RWPE1 (cell line): ENCODE measurements around the gene ZNF205.
A peak's percentile ranks its signal among the peaks of the same experiment; 100 is the strongest.

Experiments
- CTCF ChIA-PET: fragments of 350-600 bp; sonication (Branson Sonifier 250); formaldehyde crosslinking; extraction: SDS; loops from one replicate; lab custom pipeline; 2021; lab: Yijun Ruan, JAX
- POLR2A ChIA-PET: fragments of 400-600 bp; formaldehyde crosslinking; extraction: SDS; loops from one replicate; lab custom pipeline; 2020; ENCODE audit warnings: antibody characterized with exemption; ENCODE audit not compliant: low non-redundant PET; lab: Yijun Ruan, JAX
- DNase-seq: peaks from one replicate; pipeline ENCODE4 v3.0.0; 2012; ENCODE audit warnings: low spot score
- H3K27ac ChIP-seq: fragments of 450-650 bp; 2 replicates; pipeline ENCODE4 v1.5.1; 2017
- TF ChIP-seq, protein P1 (sequence below): fragments of 450-650 bp; conservative IDR thresholded peaks from 2 replicates; pipeline ENCODE4 v1.5.1; 2017; ENCODE audit warnings: low read depth, mild to moderate bottlenecking

The ZNF205 gene

DNA sequence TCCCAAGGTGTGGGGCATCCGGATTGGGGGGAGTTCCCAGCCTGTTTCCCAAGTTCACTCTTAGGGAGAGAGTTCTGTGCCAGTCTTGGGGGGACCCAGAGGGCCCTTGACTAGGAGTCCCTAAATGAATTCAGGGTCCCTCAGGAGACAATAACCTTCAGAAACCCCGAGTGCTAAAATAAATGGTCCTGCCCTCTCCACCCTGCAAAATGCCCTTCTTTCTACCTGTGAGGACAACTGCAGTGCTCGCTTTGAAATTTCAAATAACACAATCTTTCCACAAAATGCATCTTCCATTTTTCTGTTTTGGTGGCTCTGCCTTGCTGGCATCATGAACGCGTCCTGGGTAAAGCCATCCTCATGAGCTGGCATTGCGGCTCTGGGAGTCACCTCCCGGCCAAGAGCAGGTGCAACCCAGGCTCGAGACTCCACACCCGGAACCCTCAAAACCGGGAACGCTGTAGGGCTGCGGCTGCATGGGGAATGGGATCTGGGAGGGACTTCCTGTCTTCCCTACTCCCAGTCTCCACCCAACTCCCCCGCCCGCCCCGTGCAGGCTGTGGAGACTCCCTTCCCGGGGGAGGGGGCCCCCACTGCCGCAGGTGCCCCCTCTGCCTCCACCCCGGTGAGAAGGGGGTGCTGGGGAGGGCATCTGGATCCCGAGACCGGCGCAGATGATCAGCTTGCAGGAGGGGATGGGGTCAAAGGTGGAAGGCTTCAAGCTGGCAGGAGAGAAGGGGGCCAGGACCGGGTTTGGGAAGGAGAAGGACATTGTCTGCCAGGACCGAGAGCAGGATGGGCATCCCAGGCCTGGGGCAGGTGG lies at the start of gene ZNF205:
ZNF205 (plus strand) TSS at position 529 of the 823 bp plus-strand sequence. CDS start 845 bp downstream, outside the sequence.
- CTCF ChIA-PET: interaction anchor here (0.7 to 1.3 kb wide), 3 partner anchors 19 to 54 kb away, joined by 3 to 6 read pairs (median 5); no protein-coding TSS in a partner anchor
- peak within 1 kb of the TSS; percentile 73 for H3K27ac ChIP-seq
- TF ChIP-seq, protein P1, sequence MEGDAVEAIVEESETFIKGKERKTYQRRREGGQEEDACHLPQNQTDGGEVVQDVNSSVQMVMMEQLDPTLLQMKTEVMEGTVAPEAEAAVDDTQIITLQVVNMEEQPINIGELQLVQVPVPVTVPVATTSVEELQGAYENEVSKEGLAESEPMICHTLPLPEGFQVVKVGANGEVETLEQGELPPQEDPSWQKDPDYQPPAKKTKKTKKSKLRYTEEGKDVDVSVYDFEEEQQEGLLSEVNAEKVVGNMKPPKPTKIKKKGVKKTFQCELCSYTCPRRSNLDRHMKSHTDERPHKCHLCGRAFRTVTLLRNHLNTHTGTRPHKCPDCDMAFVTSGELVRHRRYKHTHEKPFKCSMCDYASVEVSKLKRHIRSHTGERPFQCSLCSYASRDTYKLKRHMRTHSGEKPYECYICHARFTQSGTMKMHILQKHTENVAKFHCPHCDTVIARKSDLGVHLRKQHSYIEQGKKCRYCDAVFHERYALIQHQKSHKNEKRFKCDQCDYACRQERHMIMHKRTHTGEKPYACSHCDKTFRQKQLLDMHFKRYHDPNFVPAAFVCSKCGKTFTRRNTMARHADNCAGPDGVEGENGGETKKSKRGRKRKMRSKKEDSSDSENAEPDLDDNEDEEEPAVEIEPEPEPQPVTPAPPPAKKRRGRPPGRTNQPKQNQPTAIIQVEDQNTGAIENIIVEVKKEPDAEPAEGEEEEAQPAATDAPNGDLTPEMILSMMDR: no peak
- peak; percentile 87 for DNase-seq
- POLR2A ChIA-PET: no interaction called here

DNA sequence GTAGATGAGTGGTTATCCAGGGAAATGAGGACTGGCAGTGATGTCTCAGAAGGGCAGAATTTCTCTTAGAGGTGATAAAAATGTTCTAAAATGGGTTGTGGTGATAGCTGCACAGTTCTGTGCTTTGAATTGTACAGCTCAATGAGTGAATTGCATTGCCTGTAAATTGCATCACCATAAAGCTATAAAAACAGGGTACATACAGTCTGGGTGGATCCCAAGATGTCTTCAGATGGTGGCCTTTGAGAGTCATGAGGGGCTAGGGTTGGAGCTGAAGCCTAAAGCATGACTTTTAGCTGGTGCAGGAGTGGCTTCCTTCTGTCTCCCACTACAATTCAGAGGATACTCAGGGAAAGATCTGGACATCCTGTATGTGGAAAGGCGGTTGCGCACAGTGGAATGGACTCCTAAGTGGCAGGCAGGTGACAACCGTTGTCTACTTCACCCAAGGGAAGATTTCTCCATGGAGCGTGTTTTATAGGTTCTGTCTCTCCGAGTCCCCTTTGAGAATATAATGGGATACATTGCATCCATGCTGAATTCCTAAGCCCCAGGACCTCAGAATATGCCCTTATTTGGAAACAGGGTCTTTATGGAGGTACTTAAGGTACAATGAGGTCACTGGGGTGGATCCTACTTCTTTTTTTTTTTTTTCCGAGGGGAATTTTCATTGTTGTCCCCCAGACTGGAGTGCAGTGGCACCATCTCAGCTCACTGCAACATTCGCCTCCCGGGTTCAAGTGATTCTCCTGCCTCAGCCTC lies 48.6 kb upstream of the ZNF205 start:
- POLR2A ChIA-PET: interaction anchor here (0.7 kb wide), 1 partner anchor 71 kb away, joined by 3 read pairs; the partner anchor contains the start of gene ZNF213
- H3K27ac ChIP-seq: no peak overlapping the region
- CTCF ChIA-PET: interaction anchor here (0.7 kb wide), 2 partner anchors 34 to 65 kb away, joined by 3 read pairs; no protein-coding TSS in a partner anchor
- TF ChIP-seq, protein P1: no peak
- no peak for DNase-seq

DNA sequence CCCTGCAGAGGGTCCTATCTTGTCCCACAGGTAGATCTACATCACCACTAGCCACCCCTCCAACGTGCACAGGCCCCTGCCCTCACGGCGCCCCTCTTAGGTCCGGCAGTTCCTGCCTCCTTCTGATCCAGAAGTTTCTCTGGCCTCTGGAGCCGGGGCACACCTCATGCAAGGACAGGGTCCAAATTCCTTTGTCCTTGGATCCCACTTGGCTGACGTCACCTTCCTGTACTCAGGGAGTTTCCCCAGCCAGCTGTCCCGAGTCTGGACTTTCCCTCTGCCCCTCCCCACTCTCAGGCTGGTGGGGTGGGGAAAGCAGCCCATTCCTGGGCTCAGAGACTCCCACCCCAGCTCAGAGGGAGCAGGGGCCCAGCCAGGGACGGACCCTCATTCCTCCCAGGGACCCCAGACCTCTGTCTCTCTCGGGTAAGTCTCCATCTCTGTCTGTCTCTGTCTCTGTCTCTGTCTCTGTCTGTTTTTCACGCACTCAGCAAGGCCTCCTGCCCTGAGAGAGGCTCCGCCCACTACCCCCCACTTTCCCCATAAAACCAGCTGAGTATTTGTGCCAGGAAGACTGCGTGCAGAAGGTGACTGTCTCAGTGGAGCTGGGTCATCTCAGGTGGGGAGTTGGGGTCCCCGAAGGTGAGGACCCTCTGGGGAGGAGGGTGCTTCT lies 47.2 kb upstream of the ZNF205 start, which contains the start of gene IL32:
IL32 (plus strand) TSS at position 572 of the 673 bp plus-strand sequence. CDS start 172 bp downstream, outside the sequence.
- H3K27ac ChIP-seq: peak within 1 kb of the TSS; percentile 48
- TF ChIP-seq, protein P1: no peak
- DNase-seq: peak; percentile 56
- ChIA-PET CTCF (interaction anchor here (0.5 kb wide), 1 partner anchor 100 kb away, joined by 4 read pairs; no protein-coding TSS in a partner anchor), POLR2A (no interaction called here)

DNA sequence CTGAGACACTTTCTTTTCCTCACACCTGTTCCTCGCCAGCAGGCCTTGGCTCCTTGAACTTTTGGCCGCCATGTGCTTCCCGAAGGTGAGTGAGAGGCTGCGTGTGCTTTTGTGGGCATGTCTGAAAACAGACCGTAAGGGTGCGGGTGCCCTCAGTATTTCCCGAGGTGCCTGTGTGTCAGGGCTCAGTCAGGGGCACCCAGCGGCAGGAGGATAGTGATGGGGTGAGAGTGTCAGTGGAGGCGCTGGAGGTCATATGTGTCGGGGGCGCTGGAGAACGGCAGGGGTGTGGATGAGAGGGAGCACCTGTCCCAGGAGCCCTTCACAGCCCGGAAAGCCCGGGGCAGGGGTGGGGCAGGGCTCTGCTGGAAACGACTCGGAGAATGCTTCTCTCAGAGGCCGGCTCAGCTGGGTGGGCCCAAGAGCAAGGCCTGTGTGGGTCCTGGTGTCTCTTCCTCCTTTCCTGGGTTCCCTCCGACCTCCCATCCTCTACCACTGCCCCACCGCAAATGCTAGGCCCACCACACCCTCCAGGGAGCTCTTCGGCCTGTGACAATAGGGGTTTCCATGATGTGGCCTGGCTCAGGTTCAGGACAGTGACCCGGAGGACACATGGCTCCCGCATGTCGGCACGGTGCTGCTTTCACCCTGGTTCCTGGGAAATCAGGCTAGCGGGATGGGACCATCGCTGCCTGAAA lies 46.5 kb upstream of the ZNF205 start:
- ChIA-PET CTCF (interaction anchor here (0.5 to 0.9 kb wide), 2 partner anchors 31 to 99 kb away, joined by 3 to 4 read pairs; no protein-coding TSS in a partner anchor), POLR2A (no interaction called here)
- DNase-seq: no peak
- TF ChIP-seq, protein P1: no peak
- H3K27ac ChIP-seq: peak overlapping the region; percentile 48

DNA sequence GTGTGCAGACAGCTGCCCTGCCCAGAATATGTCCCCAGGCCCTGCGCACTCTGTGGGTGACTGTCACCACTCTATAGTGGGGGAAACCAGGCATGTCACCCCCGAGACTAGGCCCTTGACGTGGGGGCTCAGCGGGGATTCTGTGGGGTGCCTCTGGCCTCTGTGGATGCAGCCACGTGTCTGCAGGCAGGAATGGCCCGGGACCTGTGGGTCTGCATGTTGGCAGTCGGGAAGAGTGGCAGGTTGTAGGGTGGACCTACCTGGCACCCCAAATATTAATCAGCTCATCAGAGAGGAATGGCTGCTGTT lies 46.0 kb upstream of the ZNF205 start:
- TF ChIP-seq, protein P1: no peak
- POLR2A ChIA-PET: no interaction called here
- CTCF ChIA-PET: interaction anchor here (0.9 kb wide), 1 partner anchor 30 kb away, joined by 3 read pairs; no protein-coding TSS in a partner anchor
- H3K27ac ChIP-seq: no peak overlapping the region
- DNase-seq: no peak
